Inflammatory macrophage (primary cell): ENCODE measurements around the gene CWC27.
A peak's percentile ranks its signal among the peaks of the same experiment; 100 is the strongest.

ENCODE experiments used
- DNase-seq, 2 donors: peaks; one replicate each; pipeline ENCODE4 v3.0.0-alpha.2; 2020 to 2022

CWC27 gene

GRCh38 chr5:65041296-65042158, 272.8 kb downstream of the CWC27 start:
- peak; percentile 89 to 96 for DNase-seq

- no peak for DNase-seq
These were observed 275.2 kb downstream of the CWC27 start for GRCh38 chr5:65043843-65044359.

DNA sequence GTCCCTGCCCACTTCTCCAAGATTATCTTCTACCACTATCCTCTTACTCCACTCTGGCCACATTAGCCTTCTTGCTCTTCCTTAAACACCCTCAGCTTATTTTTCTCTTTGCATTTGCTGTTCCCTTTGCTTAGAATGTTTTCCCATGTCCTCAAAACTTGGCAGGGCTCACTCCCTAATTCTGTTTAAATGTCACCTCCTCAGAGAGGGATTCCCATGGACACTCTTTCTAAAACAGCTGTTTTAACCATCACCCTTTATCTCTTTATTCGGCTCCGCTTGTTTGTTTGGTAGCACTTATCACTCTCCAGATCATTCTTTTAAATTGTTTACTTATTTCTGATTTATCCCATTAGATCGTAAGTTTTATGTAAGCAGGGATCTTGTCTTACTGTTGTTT, 278.5 kb downstream of the CWC27 start:
- no peak for DNase-seq

- DNase-seq, result no peak
These were observed 279.4 kb downstream of the CWC27 start for GRCh38 chr5:65047948-65048690.

DNA sequence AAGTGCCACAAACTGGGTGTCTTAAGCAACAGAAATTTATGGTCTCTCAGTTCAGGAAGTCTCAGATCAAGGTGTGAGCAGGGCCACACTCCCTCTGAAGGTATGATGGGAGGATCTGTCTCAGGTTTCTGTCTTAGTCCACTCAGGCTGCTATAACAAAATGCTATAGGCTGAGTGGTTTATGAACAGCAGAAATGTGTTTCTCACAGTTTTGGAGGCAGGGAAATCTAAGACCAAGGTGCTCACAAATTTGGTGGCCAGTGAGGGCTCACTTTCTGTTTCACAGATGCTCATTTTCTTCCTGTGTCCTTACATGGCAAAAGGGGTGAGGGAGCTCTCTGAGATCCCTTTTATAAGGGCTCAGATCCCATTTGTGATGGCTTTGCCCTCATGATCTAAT, 281.4 kb downstream of the CWC27 start:
- no peak for DNase-seq

GRCh38 chr5:65050826-65051498, 282.2 kb downstream of the CWC27 start:
- no peak for DNase-seq

DNA sequence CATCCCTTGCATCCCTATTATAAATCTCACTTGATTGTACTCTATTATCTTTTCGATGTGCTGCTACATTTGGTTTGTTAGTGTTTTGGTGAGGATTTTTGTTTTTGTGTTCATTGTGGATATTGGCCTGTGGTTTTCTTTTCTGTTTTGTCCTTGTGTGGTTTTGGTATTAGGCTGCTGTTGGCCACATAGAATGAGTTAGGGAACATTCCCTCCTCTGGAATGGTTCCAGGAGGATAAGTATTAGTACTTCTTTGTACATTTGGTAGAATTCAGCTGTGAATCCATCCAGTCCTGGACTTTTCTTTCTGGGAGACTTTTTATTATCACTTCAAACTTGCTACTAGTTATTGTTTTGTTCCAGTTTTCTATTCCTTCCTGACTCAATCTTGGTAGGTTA, 287.2 kb downstream of the CWC27 start:
- DNase-seq, result no peak

GRCh38 chr5:65059681-65060598, 291.2 kb downstream of the CWC27 start:
- no peak for DNase-seq

DNA sequence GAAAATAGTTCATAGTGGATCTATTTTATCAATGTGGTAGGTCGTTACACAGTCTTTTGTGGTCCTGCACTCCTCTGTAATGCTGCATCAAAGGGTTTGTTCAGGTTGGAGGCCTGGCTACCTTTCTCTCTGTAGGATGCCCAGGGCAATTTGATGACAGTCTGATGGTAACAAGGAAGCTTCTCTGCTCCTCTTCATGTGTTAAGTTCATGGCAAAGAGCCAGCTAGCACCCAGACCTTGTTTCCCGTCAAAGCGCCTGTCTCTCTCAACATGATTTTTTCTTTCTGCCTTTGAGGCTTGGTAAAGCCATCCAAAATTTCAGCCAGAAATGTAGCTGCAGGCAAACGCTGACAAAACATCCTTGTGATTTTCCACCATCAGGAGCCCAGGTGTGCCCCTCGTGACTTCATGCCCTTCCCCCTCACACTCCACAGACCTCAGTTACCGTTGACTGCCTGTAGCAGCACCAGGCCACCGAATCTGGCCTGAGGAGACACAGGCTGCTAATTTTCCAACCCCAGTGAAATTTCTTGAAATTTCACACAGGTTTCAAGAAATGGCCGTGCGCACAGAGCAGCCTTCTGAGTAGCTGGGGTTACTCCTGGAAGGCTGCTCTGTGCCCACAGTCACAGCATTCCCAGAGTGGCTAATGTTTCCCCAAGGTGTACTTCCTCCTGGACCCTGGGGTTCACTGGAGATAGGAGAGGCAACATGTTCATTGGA, 292.7 kb downstream of the CWC27 start:
- DNase-seq, result no peak

GRCh38 chr5:65061974-65062353, 293.2 kb downstream of the CWC27 start:
- no peak for DNase-seq

DNA sequence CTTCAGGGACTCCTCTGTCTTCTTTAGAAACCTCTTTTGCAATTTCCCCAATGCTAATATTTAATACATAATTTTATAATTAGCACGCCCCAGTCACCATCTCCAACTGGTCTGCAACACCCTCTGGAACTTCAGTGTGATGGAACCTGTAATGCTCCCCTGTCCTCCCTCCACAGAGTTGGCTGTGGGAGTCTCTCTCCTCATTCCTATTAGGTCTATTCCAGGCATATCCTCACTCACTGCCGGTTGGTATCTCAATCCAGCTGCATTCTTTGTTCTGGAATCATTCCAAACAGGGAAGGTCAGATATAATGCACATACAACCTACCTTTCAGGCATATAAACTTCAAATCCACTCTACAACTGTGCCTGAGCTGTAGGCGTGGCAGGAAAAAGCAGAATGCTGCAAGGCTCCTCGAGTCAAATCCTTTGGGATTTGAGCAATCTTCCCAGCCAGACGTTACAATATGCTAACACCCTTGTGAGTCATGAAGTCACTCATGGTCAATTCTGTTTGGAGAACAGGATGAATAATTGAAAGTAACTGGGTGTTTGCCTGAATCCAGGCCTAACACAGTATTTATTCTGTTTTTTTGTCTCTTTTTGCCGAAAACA, 293.8 kb downstream of the CWC27 start:
- no peak for DNase-seq

GRCh38 chr5:65065001-65065511, 296.3 kb downstream of the CWC27 start:
- peak; percentile 27 to 59 for DNase-seq

DNA sequence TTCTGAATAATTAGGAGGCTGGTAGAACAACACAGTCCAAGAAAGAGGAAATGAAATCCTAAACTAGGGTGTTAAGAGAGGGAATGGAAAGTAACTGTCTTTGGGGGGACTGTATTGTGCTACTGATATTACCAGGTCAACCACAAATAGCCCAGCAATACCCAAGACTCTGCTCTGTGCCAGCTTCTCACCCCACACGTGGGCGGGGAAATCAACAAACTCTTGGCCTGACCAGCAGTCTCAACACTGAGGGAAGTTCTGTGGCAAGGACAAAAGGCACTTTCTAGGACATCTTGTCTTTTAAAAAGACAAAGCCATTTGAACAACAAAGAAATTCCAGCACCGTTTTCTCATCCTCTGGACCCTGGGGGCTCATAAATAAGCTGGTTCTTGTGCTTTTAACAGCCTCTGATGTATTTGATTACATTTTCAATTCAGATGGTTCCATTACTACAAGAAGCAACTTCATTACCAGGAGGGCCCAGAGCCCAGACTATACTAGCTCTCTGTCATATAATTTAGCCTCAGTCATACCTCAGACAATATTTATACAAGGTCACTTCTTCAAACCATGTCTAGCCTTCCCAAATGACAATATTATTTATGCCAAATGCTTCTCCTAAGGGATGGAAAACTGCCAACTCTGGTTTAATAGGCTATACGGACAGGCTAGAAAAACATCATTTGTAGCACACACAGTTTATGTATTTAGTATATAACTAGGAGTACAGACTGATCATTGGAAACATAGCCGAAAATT, 297.8 kb downstream of the CWC27 start:
- DNase-seq, result peak; percentile 64 to 71

DNA sequence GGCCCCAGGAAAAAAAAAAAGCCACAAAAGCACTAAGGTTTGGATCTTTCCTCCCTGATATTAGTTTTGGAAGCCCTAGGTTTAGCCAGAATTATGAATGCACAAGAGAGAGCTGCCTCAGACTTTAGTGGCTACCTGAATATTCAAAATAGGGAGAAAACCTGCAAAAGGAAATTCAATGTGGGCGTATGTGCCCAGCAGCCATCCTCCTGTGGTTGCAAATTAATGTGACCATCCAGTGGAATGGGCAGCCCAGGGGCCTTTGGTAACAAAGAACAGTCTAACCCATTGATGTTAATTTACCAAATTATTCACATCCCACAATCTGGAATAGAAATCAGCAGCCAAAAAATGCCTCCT, 298.4 kb downstream of the CWC27 start:
- DNase-seq, result no peak
